ENCODE results near the gene AIP.

DNA sequence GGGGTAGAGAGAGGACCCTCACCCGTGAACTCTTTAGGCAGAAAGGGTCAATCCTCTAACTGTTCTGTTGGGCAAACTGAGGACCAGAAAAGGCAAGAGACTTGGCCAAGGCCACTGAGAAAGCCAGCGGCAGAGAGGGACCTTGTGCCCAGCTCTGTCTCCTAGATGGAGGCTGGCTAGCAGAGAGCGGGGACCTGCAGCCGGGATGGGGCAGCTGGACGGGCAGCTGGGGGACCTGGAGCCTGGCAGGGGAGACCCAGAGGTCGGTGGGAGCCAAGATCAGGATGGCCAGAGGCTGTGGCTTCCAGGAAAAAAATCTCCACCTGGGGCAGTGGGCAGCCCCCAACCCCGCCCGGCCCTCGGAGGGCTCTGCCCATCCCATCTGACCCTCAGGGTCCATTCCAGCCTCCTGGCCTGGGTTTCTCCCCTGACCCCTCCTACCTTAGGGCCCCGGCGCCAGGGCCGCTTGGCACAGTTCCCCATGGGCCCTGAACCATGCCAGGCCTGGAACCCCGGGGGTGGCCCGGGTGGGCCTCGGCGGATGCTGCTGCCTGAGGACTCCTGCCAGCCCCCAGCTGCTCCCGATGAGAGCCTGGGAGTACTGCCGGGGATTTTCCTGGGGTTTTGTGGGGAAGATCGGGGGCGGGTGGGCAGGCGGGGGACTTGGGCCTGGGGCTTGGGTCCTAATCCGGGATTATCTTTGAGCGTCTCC, 40.2 kb downstream of the AIP start, which contains the start of gene CABP2:
- TF ChIP-seq CTCF (conservative IDR thresholded peaks at IDR 0.05 in 1 of 2, IDR thresholded peaks at IDR 0.05 in 1 of 2; ENCODE audit: low read depth in 1 of 2, low read length in 2 of 2), result no peak
- no peak for TF ChIP-seq EZH2 (IDR thresholded peaks at IDR 0.05; ENCODE audit: low read length, missing control alignments)

All from fibroblast of lung (primary cell).